Nephron progenitor cell (in vitro differentiated cells): ENCODE measurements around the gene MACROD2.

Experiments
- DNase-seq: peaks from one replicate; pipeline ENCODE4 v3.0.0; 2021
- H3K27ac Mint-ChIP-seq: 2 replicates; pipeline ENCODE4 v1.8.0; 2021; ENCODE audit warnings: mild to moderate bottlenecking, moderate library complexity, mixed read lengths
- H3K27me3 Mint-ChIP-seq: 2 replicates; pipeline ENCODE4 v1.8.0; 2021; ENCODE audit warnings: mild to moderate bottlenecking, low read depth, mixed read lengths; ENCODE audit not compliant: poor library complexity
- H3K36me3 Mint-ChIP-seq: 2 replicates; pipeline ENCODE4 v1.8.0; 2021; ENCODE audit warnings: low read depth, mixed read lengths
- H3K4me1 Mint-ChIP-seq: 2 replicates; pipeline ENCODE4 v1.8.0; 2021; ENCODE audit warnings: mixed read lengths
- H3K4me3 Mint-ChIP-seq: 2 replicates; pipeline ENCODE4 v1.8.0; 2021; ENCODE audit warnings: mild to moderate bottlenecking, moderate library complexity, mixed read lengths
- H3K9me3 Mint-ChIP-seq: 2 replicates; pipeline ENCODE4 v1.8.0; 2021; ENCODE audit warnings: mild to moderate bottlenecking, moderate library complexity, mixed read lengths
- CTCF ChIP-seq: fragments of 200-600 bp; sonication (generic); IDR thresholded peaks from 2 replicates; pipeline ENCODE4 v1.5.0; 2021; ENCODE audit warnings: antibody characterized with exemption

The MACROD2 gene

GRCh38 chr20:14707026-14707680, 711.8 kb downstream of the MACROD2 start:
- Mint-ChIP-seq H3K4me1 (peaks cover 15% of the 10 kb centered on the region), H3K36me3 (no peaks in the 10 kb centered on the region)

DNA sequence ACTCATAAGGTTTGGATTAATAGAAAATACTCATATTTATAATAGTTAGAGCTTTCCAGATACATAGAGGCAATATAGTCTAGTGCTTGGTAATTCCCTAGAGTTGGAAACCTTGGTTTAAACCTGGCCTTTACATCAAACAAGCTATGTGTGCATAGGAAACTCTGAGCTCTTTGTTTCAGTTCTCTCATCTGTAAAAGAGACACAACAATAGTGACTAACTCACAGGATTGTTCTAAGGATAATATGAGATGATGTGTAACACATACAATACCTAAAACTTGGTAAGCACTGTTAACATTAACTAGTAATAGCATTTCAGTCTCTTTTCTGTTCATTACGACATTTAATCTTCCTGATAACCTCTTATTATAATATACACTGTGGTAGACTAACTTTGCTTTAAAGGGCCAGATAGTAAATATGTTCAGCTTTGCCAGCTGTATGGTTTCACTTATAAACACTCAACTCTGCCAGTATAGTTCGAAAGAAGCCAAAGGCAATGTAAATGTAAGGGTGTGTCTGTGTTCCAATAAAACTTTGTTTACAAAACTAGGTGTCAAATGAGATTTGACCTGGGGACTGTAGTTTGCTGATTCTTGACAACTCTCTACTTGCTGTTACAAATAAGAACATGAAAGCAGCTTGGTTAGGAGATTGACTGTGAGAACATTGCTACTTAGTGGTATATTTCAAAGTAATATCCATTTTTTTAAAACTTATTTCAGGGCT, 712.7 kb downstream of the MACROD2 start:
- H3K27me3 Mint-ChIP-seq: peaks cover 10% of the 10 kb centered on the region
- no peaks in the 10 kb centered on the region for H3K36me3 Mint-ChIP-seq
- H3K4me1 Mint-ChIP-seq: peaks cover 15% of the 10 kb centered on the region
- no peaks in the 10 kb centered on the region for H3K9me3 Mint-ChIP-seq
- no peak for DNase-seq
- no peak overlapping the region for H3K27ac Mint-ChIP-seq
- no peak for TF ChIP-seq CTCF
- no peak overlapping the region for H3K4me3 Mint-ChIP-seq

More at GRCh38 chr20:14707026-14707680, 711.8 kb downstream of the MACROD2 start:
- H3K27me3 Mint-ChIP-seq: peaks cover 10% of the 10 kb centered on the region
- no peaks in the 10 kb centered on the region for H3K9me3 Mint-ChIP-seq
- H3K4me3 Mint-ChIP-seq: no peak overlapping the region
- no peak for DNase-seq
- no peak for TF ChIP-seq CTCF
- H3K27ac Mint-ChIP-seq: no peak overlapping the region

GRCh38 chr20:14709439-14709838, 714.1 kb downstream of the MACROD2 start:
- H3K36me3 Mint-ChIP-seq: no peaks in the 10 kb centered on the region
- H3K27me3 Mint-ChIP-seq: peaks cover 10% of the 10 kb centered on the region
- TF ChIP-seq CTCF: no peak
- DNase-seq: no peak
- peaks cover 9% of the 10 kb centered on the region for H3K4me1 Mint-ChIP-seq
- H3K27ac Mint-ChIP-seq: no peak overlapping the region
- H3K4me3 Mint-ChIP-seq: no peak overlapping the region
- no peaks in the 10 kb centered on the region for H3K9me3 Mint-ChIP-seq

DNA sequence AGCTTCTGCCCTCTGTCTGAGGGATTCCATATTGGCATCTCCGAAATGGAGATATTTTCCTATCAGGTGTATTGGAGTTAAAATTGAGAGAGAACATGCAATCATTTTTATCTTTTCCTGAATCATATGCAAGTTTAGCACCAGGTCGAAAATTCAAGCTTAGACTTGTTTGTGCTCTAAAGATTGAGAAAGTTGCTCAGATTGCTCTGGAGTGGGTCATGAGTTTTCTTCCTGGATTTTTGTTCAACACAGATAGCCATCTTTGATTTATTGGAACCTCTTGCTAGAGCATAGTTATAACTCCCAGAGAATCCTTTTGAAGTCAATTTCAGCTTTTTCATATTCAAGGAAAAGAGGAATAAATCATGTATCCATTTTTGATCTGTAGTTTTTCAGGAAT, 715.6 kb downstream of the MACROD2 start:
- DNase-seq: no peak
- H3K27ac Mint-ChIP-seq: no peak overlapping the region
- H3K27me3 Mint-ChIP-seq: peaks cover 10% of the 10 kb centered on the region
- no peaks in the 10 kb centered on the region for H3K36me3 Mint-ChIP-seq
- H3K9me3 Mint-ChIP-seq: no peaks in the 10 kb centered on the region
- H3K4me3 Mint-ChIP-seq: no peak overlapping the region
- peaks cover 9% of the 10 kb centered on the region for H3K4me1 Mint-ChIP-seq
- TF ChIP-seq CTCF: no peak

- Mint-ChIP-seq H3K27ac (no peak overlapping the region), H3K4me1 (peaks cover 16% of the 10 kb centered on the region), H3K36me3 (no peaks in the 10 kb centered on the region), H3K27me3 (peaks cover 10% of the 10 kb centered on the region), H3K9me3 (no peaks in the 10 kb centered on the region), H3K4me3 (no peak overlapping the region)
- TF ChIP-seq CTCF: no peak
- no peak for DNase-seq
Measured at GRCh38 chr20:14711652-14712051, 716.3 kb downstream of the MACROD2 start.
